ENCODE data around the gene PDIK1L.
A peak's percentile ranks its signal among the peaks of the same experiment; 100 is the strongest.

Gene PDIK1L

DNA sequence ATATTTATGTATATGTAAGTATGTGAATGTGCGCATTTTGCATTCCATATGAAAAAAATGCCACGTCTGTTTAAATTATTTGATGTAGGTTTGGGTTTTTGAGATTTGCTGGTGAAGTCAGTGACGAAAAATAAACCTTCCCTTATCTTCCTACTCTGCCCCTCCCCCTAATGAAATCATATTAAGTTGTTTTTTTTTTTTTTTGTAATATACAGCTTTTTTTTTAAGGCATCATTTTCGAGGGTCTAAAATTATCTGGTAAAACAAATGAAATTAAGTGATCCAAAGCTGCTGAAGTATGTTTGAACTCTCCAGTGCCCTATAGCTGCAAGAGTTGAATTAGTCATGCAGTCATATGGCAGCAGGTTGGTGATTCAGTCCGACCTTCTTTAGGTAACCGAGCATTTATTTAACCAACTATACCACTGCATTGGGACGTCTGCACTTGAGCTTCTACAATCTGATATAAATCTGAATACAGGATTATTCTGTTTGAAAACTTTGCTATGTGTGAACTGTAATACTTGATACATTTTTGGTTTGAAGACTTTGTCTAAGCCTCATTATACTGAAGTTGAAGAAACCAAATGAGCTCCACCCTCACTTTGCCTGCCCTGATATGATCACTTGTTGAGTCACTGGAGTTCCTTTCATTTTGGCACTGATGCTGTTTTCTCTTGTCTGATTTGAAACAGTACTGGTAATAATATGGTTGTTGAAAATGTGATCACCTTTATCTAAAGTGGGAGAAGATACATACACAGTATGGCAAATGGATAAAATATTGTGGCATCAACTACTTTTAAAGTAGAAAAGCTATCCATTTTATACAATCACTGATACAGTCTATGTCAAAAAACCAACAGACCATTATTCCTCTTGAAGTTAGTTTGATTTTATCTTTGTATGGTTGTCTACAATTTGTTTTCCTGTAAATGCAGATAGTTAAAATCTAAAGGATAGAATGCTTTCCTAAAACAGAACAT lies 11.7 kb downstream of the PDIK1L start:
- DNase-seq (ENCODE audit: low read depth), result peak; percentile 45

DNA sequence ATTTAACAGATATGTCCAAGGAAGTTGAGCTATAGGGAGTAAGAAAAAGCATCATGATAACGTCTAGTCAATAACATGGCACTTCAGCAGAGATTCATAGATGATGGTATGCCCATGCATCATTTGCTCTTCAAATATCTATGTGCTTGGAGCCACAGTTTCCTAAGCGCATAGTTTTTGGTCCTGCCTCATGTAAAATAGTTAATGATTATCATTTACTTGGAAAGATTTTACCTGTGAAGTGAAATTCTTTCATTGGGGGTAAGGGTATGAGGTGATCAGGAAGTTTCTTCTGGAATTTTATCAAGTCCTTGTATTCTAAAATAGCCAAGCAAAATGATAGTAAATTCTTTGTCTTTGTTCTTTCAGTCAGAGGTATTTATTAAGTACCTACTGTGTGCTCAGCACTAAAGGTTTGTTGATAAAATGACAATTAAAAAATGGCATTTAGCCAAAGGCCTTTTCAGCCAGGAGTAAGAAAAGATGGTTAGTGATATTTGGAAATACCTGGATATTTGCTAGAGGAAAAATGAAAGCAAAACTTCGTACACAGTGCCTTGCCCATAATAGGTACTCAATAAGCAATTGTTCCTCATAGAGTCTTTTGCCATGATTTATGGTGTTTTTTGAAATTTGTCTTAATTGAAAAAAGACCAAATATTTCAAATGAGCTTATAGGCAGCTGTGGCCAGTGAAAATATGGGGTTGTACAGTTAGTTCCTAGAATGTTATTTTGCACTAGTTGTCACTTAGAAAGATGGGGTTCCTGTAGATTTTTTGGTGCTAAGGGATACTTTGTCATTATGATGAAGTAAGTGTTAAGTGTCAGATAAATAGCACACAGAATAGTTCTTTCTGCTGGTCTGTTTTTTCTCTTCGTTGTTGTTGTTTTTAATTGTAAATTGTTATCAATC lies 13.1 kb downstream of the PDIK1L start:
- no peak for DNase-seq (ENCODE audit: low read depth)

DNA sequence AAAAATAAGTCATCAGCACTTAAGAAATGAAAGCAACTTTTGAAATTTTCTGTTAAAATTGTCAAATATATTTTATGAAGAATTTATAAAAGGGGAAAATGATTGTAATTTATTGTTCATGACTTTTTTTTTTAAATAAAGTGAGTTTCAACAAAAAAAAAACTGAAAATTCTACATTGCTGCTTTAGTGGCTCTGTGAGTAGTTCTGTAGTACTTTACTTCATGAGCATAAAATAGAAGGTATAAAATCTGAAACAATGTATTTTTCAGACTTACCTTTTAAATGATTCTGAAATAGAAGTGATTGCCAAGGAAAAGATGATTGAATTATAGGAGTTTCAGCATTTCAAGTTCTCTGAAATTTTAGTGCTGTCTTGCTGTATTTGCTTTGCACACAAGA lies 13.8 kb downstream of the PDIK1L start:
- no peak for DNase-seq (ENCODE audit: low read depth)

DNA sequence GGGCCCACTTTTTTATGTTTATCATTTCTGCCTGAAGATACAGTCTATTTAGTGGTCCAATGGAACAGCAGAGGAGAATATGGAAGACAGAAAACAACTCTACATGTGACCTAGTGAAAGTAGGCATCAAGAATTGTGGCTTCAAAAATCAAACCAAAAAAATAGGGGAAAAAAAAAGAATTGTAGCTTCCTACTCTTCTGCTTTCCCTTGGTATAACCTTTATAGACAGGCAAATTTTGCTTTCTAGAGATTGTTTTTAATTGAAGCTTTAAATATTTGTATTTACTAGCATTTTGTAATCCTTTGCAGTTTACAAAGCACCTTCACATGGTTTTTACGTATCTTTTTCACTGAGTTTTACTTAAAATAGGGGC lies 14.3 kb downstream of the PDIK1L start:
- no peak for DNase-seq (ENCODE audit: low read depth)

DNA sequence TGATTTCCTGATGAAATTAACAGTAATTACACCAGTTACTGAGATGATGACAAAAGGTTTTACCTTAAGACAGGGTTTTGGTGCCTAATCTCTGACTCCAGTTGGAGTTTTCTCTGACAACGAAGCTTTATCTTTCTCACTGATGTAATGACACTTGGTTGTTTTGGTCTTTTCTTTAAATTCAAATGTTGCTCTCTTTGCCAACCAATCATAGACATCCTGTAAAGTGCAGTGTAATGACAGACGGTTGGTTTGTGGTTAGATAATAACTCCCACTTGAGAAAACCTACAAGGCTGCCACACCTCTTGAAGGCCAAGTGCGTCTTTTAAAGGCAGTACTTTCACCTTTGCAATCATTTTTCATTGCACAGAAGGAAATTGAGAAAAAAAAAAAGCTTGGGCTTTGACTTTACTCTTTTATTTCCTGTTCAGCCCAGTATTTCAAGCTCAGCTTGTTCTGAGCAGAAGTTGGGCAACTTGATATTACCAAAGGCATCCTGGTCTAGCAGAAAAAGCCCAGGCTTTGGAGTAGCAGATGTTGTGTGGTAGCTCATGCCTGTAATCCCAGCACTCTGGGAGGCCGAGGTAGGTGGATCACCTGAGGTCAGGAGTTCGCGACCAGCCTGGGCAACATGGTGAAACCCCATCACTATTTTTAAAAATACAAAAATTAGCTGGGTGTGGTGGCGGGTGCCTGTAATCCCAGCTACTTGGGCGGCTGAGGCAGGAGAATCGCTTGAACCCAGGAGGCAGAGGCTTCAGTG lies 14.9 kb downstream of the PDIK1L start:
- no peak for DNase-seq (ENCODE audit: low read depth)

DNA sequence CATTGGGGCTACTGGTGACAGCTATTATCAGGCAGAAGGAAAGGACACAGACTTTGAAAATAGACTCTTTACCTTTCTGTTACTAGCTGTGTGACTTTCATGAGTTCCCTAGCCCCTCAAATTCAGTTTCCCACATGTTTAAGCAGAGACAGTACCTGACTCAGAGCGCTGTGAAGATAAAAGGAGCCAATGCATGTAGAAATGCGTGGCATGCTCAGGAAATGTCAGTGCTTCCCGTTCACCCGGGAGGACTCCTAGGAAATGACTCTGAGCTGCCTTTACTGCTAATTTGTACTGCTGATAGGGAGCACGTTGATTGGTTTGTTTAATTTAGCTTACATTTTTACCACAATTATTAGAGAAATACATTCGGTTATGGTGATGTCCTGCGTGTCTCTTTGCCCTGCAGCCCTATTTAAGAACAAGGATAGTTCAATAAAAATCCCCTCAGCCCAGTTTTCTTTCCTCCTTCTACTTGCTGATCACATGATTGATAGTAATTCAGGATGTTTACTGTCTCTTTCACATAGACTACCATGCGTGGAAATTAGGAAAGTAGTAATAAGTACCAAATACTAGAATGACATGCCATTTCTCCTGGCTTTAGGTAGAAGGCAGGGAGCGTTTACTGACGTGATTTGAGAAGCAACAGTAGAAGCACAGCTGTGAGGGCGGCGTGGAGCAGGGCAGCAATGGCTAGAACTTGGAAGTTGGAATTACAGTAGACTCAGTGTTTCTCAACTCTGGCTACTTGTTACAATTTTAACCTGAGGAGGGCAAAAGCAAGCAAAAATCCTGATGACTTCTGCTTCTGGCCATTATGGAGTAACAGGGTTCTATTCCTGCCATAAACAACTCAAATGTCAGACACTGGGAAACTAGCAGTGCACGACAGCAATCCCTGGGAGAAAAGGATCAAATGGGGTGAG lies 15.9 kb downstream of the PDIK1L start:
- DNase-seq (ENCODE audit: low read depth), result no peak

DNA sequence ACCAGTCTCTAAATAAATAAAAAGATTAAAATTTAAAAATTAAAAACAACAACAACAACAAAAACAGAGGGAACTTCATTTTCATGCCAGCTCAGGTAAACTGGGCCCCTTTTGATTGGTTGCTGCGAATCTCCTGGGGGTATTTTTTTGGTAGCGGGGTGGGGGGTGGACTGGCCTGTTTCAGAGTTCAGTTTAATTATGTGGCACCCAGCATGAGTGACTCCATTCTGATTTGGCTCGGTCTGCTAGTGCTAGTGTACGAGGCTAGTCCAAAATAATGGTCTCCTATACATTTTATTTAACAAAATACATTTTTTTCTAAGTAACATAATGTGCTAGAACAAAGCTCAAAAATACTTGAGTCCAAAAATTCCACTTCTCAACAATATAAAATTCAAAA lies 18.2 kb downstream of the PDIK1L start:
- DNase-seq (ENCODE audit: low read depth), result no peak

DNA sequence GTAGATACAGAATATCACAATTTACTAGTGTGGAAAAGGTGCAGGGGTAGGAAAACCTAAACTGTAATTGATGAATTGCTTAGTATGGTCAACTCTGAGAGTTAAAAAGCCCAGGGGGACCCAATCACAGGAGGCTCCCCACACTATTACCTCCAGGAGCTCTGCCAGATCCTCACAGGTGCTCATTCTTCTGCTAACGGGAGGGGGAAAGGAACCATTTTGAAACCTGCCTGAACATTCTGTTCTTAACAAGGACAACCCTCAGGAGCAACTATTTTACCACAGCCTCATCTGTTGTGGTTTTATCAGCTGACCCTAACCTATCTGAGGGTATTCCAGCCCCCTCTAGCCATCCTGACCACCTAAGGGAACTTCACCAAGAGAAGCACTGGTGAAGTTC lies 19.1 kb downstream of the PDIK1L start:
- DNase-seq (ENCODE audit: low read depth), result no peak

DNA sequence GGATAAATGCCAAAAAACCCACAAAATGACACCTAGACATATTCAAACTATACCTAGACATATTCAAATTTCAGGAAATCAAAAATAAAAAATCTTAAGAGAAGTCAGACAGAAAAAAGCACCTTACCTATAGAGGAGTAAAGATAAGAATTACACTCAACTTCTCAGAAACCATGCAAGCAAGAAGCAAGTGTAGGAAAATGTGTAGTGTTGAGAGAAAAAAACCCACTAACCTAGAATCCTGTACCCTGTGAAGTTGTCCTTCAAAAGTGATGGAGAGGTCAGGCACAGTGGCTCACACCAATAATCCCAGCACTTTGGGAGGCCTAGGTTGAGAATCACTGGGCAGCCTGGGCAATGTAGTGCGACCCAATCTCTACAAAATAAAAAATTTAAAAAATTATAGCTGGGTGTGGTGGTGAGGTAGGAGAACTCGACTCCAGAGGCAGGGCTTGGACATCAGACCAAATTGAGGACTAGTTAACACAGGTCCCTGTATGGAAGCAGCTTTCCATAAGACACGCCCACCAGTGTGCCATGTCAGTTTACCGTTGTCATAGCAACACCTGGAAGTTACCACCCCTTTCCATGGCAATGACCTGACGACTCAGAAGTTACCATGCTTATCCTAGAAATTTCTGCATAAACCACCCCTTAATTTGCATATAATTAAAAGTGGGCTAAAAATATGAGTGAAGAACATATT lies 20.7 kb downstream of the PDIK1L start:
- DNase-seq (ENCODE audit: low read depth), result no peak

DNA sequence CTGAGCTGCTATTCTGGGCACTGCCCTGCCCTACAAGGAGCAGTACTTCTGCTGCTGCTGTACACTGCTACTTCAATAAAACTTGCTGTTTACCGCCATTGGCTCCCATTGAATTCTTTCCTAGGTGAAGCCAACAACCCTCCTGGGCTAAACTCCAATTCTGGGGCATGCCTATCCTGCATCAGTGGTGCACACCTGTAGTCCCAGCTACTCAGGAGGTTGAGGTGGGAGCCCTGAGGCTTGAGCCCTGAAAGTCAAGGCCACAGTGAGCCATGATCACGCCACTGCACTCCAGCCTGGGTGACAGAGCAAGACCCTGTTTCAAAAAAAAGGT lies 21.2 kb downstream of the PDIK1L start:
- no peak for DNase-seq (ENCODE audit: low read depth)

DNA sequence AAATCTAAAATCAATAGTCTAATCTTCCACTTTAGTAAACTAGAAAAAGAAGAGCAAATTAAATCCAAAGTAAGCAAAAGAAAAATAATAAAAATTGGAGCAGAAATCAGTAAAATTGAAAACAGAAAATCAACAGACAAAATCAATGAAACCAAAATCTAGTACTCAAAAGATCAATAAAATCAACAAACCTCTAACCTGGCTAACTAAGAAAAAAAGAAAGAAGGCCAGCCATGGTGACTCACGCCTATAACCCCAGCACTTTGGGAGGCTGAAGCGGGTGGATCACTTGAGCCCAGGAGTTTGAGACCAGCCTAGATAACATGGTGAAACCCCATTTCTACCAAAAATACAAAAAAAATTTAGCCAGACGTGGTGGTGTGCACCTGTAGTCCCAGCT lies 22.8 kb downstream of the PDIK1L start:
- no peak for DNase-seq (ENCODE audit: low read depth)

DNA sequence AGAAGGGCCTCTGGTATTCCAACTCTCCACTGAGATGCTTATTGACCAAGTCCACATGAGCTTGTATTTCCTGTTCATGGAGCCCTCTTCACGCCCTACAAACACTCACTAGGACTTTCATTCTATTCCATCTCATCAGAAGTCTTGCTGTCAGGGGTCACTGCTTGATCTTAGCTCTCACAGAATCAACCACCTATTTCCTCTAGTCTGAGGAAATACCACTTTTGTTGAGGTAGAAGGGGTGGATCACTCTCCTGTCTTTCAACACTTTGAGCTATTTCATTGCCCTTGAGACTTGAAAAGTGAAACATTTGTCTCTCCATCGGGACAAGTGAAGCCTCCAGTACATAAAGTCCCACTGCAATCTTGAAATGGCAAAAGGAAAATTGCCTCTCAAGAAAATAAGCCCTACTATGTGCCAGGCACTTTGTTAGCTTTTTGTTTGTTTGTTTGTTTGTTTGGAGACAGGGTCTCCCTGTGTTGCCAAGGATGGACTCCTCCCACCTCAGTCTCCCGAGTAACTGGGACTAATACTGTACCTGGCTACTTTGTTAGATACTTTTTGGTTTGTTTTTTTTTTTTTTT lies 27.4 kb downstream of the PDIK1L start:
- no peak for DNase-seq (ENCODE audit: low read depth)

DNA sequence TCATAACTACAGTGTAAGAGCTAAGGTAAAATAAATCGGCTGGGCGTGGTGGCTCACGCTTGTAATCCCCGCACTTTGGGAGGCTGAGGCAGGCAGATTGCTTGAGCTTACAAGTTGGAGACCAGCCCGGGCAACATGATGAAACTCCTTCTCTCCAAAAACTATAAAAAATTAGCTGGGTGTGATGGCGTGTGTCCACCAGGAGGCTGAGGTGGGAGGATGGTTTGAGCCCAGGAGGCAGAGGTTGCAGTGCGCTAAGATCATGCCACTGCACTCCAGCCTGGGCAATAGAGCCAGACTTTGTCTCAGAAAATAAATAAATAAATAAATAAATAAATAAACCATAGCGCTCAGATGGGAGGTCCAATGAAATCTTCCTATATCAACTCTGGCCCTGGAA lies 30.5 kb downstream of the PDIK1L start:
- DNase-seq (ENCODE audit: low read depth), result no peak

DNA sequence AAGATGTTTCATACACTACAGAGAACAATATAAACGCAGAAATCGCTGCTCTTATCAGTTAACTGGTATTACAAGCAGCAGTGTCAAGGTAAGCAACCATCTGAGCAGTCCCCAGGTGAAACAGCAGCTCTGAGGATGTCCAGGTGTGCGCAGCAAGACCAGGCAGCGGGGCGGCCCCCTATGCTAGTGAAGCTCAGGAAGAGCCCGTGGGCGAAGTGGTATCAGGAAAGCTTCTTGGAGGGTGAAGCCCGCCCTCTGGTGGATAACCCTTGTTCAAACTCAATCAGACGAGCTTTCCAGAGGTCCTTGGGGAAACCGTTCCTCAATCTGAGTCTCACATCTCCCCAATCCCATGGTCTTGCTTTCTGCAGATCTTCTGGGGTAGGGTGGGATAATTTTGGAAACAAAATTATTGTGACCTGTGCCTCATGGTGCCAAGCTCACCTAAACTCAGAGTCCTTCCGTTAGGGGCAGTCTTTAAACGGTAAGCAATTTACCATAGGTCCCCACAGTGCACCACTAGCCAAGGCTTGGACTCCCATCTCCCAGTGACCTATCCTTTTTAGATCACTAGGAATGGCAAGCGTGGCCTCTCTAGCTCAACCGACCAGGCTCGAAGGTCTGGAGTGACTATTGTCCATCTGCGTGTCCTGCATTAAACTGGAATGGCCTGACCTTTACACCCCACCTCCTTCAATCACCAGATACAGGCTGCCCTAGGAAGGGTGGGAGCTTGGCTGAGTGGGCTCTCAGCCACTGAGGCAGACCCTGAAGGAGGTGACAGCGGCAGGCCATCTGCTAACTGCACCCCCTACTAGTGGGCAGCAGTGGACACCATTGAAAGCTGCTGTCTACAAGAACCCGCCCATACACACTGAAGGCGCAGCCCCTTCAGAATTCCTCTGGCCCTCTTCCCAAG lies 33.7 kb downstream of the PDIK1L start:
- DNase-seq (ENCODE audit: low read depth), result peak; percentile 72

DNA sequence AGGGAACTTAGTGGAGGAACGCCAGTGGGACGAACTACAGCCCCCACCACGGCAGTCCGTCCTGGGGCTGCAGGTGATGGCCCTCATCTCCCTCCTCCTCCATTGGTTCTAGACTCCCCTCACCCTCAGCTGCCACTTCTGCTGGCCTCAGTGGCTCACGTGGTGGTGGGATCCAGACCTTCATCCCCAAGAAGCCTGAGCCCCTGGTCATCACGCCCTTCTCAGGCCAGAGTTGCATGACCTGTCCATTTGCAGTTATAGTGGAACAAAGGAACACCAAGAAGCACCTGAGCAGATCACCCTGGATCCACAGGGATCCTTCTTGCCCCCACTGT lies 34.3 kb downstream of the PDIK1L start:
- DNase-seq (ENCODE audit: low read depth), result no peak

DNA sequence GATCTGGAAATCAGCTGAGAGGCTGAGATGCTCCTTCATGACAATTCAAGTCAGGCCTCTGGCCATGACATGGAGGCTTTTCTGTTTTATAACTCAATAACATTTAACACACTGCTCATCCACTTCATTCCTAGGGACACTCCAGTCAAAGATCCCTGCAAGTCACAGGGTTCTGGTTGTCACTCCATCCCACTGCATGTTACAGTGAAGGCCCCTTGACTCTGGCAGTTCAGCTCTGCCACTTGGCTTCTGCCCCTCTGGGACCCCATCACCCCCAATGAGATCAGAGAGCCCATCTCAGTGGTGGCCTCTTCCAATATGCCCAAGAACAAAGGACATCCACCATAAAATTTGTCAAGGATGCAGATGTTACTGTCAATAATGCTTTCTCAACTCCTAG lies 37.3 kb downstream of the PDIK1L start:
- no peak for DNase-seq (ENCODE audit: low read depth)

DNA sequence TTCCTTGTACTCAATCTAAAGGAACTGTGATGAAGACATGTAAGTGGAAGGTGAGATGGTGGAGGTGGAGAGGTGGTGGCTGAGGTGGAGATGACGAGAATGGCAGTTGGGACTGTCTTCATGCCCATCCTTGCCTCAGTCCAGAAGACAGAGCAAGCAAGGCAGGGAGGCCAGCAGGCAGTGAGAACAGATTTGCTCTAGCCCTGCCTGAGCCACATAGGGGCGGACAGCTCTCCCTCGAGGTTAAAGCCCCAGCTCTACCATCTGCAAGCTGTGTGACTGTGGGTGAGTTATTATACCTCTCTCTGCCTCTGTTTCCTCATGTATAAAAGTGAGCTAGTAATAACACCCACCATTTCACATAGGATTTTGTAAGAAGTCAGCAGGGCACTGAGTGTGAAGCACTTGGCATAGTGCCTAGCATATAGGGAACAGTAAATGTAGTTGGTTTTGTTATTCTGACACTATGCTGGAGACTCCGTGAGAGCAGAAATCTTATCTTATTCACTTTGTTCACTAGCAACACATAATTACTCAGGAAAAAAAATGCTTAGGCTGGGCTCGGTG lies 42.4 kb downstream of the PDIK1L start:
- no peak for DNase-seq (ENCODE audit: low read depth)

DNA sequence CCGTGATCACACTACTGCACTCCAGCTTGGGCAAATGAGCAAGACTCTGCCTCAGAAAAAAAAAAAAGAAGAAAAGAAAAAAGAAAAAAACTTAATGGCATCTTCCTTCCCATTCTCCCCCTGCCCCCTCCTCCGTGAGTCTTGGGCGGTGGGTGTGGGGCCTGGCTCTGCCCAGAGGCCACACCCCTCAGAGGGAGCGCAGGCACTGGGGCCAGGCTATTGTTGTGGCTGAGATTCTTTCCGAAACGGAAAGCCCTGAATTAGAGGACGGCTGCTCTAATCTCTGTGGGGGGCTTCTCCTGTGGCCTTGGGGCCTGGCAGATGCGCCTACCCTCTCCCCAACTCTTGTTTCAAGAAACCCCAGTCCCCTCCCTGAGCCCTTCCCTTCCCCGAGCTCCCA lies 43.1 kb downstream of the PDIK1L start:
- DNase-seq (ENCODE audit: low read depth), result no peak
